HUES6 (cell line): ENCODE results near the gene PXMP2.
A peak's percentile ranks its signal among the peaks of the same experiment; 100 is the strongest.

Experiments used
- H3K27ac ChIP-seq: 2 replicates; pipeline ENCODE4 v1.7.0; 2013; ENCODE audit warnings: low read depth, mild to moderate bottlenecking, low read length, inconsistent platforms
- H3K27me3 ChIP-seq: 2 replicates; pipeline ENCODE4 v1.6.1; 2013; ENCODE audit warnings: low read length; ENCODE audit not compliant: control insufficient read depth, insufficient read depth
- H3K36me3 ChIP-seq: 2 replicates; pipeline ENCODE4 v1.6.1; 2013; ENCODE audit warnings: low read length; ENCODE audit not compliant: control insufficient read depth, insufficient read depth
- H3K4me1 ChIP-seq: 2 replicates; pipeline ENCODE4 v1.6.1; 2013; ENCODE audit warnings: low read length; ENCODE audit not compliant: control insufficient read depth, insufficient read depth
- H3K4me3 ChIP-seq: 2 replicates; pipeline ENCODE4 v1.5.1; 2013; ENCODE audit warnings: low read depth, low read length
- H3K9ac ChIP-seq: one replicate; pipeline ENCODE4 v1.6.1; 2013; ENCODE audit warnings: mild to moderate bottlenecking, low read length
- H3K9me3 ChIP-seq: 2 replicates; pipeline ENCODE4 v1.6.1; 2013; ENCODE audit warnings: low read depth, low read length; ENCODE audit not compliant: control insufficient read depth, insufficient read depth

PXMP2 gene

GRCh38 chr12:132687211-132688164 is at the start of gene PXMP2, which contains the start of gene POLE:
TSS of gene PXMP2 (plus strand) at chr12:132687587. CDS start at chr12:132687671, 84 bp downstream.
TSS of gene POLE (minus strand) at chr12:132687342. CDS start at chr12:132687315, 27 bp downstream.
- peak within 1 kb of the TSS; percentile 93 for H3K9ac ChIP-seq
- H3K27me3 ChIP-seq = peaks cover 9% of the 10 kb centered on the region
- peak within 1 kb of the TSS; percentile 63 for H3K4me3 ChIP-seq
- H3K27ac ChIP-seq = peak within 1 kb of the TSS; percentile 79; the same call in 1 of the 2 replicates
- H3K36me3 ChIP-seq = peaks cover 10% of the 10 kb centered on the region
- peaks cover 10% of the 10 kb centered on the region; the same call in 1 of the 2 replicates for H3K4me1 ChIP-seq
- H3K9me3 ChIP-seq = peaks cover 2% of the 10 kb centered on the region; the same call in 1 of the 2 replicates

DNA sequence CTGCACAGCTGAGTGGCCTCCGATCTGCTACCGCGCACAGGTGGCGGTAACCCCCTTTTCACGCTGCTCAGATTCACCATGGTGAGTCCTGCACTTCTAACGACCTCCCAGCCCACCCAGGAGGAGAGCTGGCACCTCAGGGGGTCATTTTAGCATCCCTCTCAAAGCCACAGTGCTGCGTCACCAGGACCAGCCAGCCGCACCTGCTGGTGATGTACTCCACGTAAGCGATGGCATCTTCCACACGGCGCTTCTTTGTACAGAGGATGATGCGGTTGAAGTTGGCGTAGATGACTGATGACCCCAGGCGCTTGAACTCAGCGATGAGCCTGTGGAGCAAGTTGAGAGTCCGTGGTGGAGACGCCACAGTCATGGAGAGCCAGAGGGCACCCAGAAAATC is 49.6 kb upstream of the PXMP2 start:
- no peak overlapping the region for H3K4me3 ChIP-seq
- no peaks in the 10 kb centered on the region for H3K9me3 ChIP-seq
- H3K27ac ChIP-seq = no peak overlapping the region
- H3K27me3 ChIP-seq = no peaks in the 10 kb centered on the region
- no peak overlapping the region for H3K9ac ChIP-seq
- H3K4me1 ChIP-seq = no peaks in the 10 kb centered on the region
- peaks cover 96% of the 10 kb centered on the region for H3K36me3 ChIP-seq

DNA sequence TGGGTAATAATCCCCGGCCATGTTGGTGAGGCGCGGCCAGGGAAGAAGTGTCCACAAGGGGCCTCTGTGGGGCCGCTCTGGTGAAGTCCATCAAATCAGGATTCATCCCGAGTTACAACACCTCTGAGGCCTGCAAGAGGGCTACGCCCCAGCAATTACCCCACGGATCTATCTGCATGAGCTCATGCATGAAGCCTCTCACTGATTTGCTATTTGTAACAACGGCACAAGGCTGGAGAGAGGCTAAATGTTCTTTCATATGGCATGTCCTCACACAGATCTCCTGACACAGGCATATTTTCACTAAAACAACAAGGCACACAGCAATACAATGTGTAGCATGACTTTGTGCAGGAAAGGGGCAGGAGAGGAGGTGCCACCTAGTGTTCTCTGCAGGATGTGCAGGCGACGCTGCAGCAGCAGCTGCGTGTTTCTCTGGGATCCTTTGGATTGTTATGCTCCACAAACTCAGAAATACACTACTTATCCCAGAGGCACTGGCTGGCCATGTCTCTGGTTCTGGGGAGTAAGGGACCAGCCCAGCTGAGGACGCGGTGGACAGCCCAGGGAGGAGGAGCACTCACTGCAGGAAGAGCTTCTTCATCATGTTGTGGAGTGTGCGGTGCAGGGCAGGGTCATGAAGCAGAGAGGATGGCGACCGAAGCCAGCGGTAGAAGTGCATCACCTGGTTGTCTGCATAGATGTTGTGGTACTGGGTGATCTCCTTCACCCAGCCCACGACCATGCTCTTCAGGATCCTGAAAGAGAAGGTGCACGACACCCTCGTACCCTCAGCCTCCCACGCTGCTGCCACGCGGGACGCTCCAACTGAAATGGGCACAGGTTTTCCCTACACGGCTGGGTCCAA is 48.6 kb upstream of the PXMP2 start:
- Histone ChIP-seq H3K9ac (no peak overlapping the region), H3K4me3 (no peak overlapping the region), H3K4me1 (no peaks in the 10 kb centered on the region), H3K27me3 (no peaks in the 10 kb centered on the region), H3K36me3 (peaks cover 97% of the 10 kb centered on the region), H3K9me3 (no peaks in the 10 kb centered on the region), H3K27ac (no peak overlapping the region)

DNA sequence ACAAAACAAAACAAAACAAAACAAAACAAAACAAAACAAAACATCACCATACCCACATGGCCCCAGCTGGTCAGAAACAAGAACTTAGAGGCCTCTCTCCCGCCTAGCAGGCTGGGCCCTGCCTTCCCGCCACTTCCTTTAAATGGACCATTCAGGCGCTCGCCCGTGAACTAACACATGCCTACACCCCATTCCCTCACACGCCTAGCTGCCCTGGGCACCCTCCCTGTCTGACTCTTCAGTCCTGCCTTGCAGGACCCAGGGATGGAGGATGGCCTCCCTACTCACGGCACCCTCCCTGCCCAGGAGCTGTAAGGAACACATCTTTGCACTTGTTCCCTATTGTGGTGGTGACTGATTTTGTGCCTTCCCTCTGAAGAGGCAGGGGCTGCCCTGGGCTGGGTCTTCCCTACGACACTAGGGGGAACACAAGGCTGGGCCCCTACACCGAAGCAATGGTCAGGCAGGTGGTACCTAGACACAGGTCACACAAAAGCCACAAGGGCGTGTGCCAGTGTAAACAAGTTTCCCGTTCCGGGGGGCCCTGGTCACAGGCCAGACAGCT is 47.3 kb upstream of the PXMP2 start:
- Histone ChIP-seq H3K27me3 (no peaks in the 10 kb centered on the region), H3K4me3 (no peak overlapping the region), H3K9me3 (no peaks in the 10 kb centered on the region), H3K4me1 (no peaks in the 10 kb centered on the region), H3K9ac (no peak overlapping the region), H3K36me3 (peaks cover 91% of the 10 kb centered on the region), H3K27ac (no peak overlapping the region)

- H3K4me3 ChIP-seq = no peak overlapping the region
- no peak overlapping the region for H3K27ac ChIP-seq
- no peak overlapping the region for H3K9ac ChIP-seq
These were observed 46.5 kb upstream of the PXMP2 start for GRCh38 chr12:132640936-132641335.

GRCh38 chr12:132641811-132642650 is 45.4 kb upstream of the PXMP2 start:
- H3K36me3 ChIP-seq = peaks cover 88% of the 10 kb centered on the region
- no peaks in the 10 kb centered on the region for H3K4me1 ChIP-seq
- H3K27me3 ChIP-seq = no peaks in the 10 kb centered on the region
- no peak overlapping the region for H3K27ac ChIP-seq
- H3K9me3 ChIP-seq = no peaks in the 10 kb centered on the region
- H3K9ac ChIP-seq = no peak overlapping the region
- H3K4me3 ChIP-seq = no peak overlapping the region

More at GRCh38 chr12:132640936-132641335, 46.5 kb upstream of the PXMP2 start:
- Histone ChIP-seq H3K4me1 (no peaks in the 10 kb centered on the region), H3K36me3 (peaks cover 90% of the 10 kb centered on the region), H3K9me3 (no peaks in the 10 kb centered on the region), H3K27me3 (no peaks in the 10 kb centered on the region)

- Histone ChIP-seq H3K4me3 (no peak overlapping the region), H3K27me3 (no peaks in the 10 kb centered on the region), H3K27ac (no peak overlapping the region), H3K9me3 (no peaks in the 10 kb centered on the region), H3K9ac (no peak overlapping the region), H3K4me1 (no peaks in the 10 kb centered on the region), H3K36me3 (peaks cover 88% of the 10 kb centered on the region)
These were observed 44.2 kb upstream of the PXMP2 start for GRCh38 chr12:132642846-132643835.

GRCh38 chr12:132646850-132647249 is 40.5 kb upstream of the PXMP2 start:
- no peaks in the 10 kb centered on the region for H3K9me3 ChIP-seq
- H3K36me3 ChIP-seq = peaks cover 89% of the 10 kb centered on the region
- H3K9ac ChIP-seq = no peak overlapping the region
- no peaks in the 10 kb centered on the region for H3K27me3 ChIP-seq
- H3K4me1 ChIP-seq = no peaks in the 10 kb centered on the region
- no peak overlapping the region for H3K4me3 ChIP-seq
- H3K27ac ChIP-seq = no peak overlapping the region

GRCh38 chr12:132647858-132648257 is 39.5 kb upstream of the PXMP2 start:
- no peaks in the 10 kb centered on the region for H3K9me3 ChIP-seq
- H3K4me3 ChIP-seq = no peak overlapping the region
- peaks cover 89% of the 10 kb centered on the region for H3K36me3 ChIP-seq
- no peak overlapping the region for H3K27ac ChIP-seq
- H3K27me3 ChIP-seq = no peaks in the 10 kb centered on the region
- no peak overlapping the region for H3K9ac ChIP-seq
- no peaks in the 10 kb centered on the region for H3K4me1 ChIP-seq
